Measurements from ENCODE around the gene USP31.
"Not testable (repeated sequence)": the region's sequence is repeated elsewhere in the genome, so short reads cannot be mapped to it uniquely, and the experiment has no call there.

- not testable (repeated sequence) for TF ChIP-seq TAF1 (IDR thresholded peaks at IDR 0.05; ENCODE audit: borderline replicate concordance, low read depth, low read length); POLR2A (IDR thresholded peaks at IDR 0.05; ENCODE audit: low read depth, low read length); POLR2AphosphoS5 (IDR thresholded peaks at IDR 0.05; ENCODE audit: low read depth, low read length)
These were observed 55.1 kb downstream of the USP31 start for GRCh38 chr16:23094136-23094535.
